DMS79 treated with DMSO at 0.1 percent for 48 hours (cell line): Measurements from ENCODE around the gene DAPK1.
"Not testable (repeated sequence)": the region's sequence is repeated elsewhere in the genome, so short reads cannot be mapped to it uniquely, and the experiment has no call there.

Experiments
- DNase-seq: peaks from one replicate; lab custom pipeline; 2025; lab: John Stamatoyannopoulos, UW

DAPK1 gene

GRCh38 chr9:87498046-87498810 is 561 bp downstream of the DAPK1 start:
- DNase-seq, result no peak

- no peak for DNase-seq
These were observed 1.2 kb downstream of the DAPK1 start for GRCh38 chr9:87498811-87499360.

- DNase-seq, result no peak
These were observed 1.9 kb downstream of the DAPK1 start for GRCh38 chr9:87499424-87500017.

- DNase-seq, result no peak
These were observed 3.0 kb downstream of the DAPK1 start for GRCh38 chr9:87500491-87501270.

GRCh38 chr9:87501271-87501656 is 3.6 kb downstream of the DAPK1 start:
- not testable (repeated sequence) for DNase-seq

- DNase-seq, result no peak
These were observed 4.1 kb downstream of the DAPK1 start for GRCh38 chr9:87501806-87502205.

GRCh38 chr9:87502391-87503221 is 4.9 kb downstream of the DAPK1 start:
- no peak for DNase-seq

GRCh38 chr9:87503430-87503829 is 5.8 kb downstream of the DAPK1 start:
- DNase-seq, result no peak

- DNase-seq, result no peak
These were observed 6.3 kb downstream of the DAPK1 start for GRCh38 chr9:87503927-87504326.

- no peak for DNase-seq
These were observed 7.3 kb downstream of the DAPK1 start for GRCh38 chr9:87504938-87505337.

GRCh38 chr9:87505869-87506678 is 8.4 kb downstream of the DAPK1 start:
- DNase-seq, result no peak

GRCh38 chr9:87507576-87507975 is 9.9 kb downstream of the DAPK1 start:
- no peak for DNase-seq

GRCh38 chr9:87510252-87510683 is 12.6 kb downstream of the DAPK1 start:
- DNase-seq, result no peak

- no peak for DNase-seq
These were observed 14.6 kb downstream of the DAPK1 start for GRCh38 chr9:87512311-87512710.

GRCh38 chr9:87513161-87513560 is 15.5 kb downstream of the DAPK1 start:
- no peak for DNase-seq

GRCh38 chr9:87513880-87514535 is 16.3 kb downstream of the DAPK1 start:
- DNase-seq, result no peak

GRCh38 chr9:87515006-87515405 is 17.3 kb downstream of the DAPK1 start:
- DNase-seq, result no peak

GRCh38 chr9:87515588-87516221 is 18.0 kb downstream of the DAPK1 start:
- no peak for DNase-seq

- DNase-seq, result no peak
These were observed 18.7 kb downstream of the DAPK1 start for GRCh38 chr9:87516222-87516925.
